DOHH2 (cell line): Measurements from ENCODE around the gene SMC1B.

Experiments
- CTCF ChIP-seq: fragments of 200-600 bp; sonication (generic); IDR thresholded peaks from one replicate; pipeline ENCODE4 v1.5.1; 2014; ENCODE audit warnings: antibody characterized with exemption, mild to moderate bottlenecking, low read depth, low read length; ENCODE audit not compliant: poor library complexity, severe bottlenecking
- EZH2phosphoT487 ChIP-seq: fragments of 200-600 bp; sonication (generic); IDR thresholded peaks from 2 replicates; pipeline ENCODE4 v1.6.1; 2017; ENCODE audit warnings: borderline replicate concordance, mild to moderate bottlenecking, antibody characterized with exemption, low read length, moderate library complexity, mixed read lengths

DNA sequence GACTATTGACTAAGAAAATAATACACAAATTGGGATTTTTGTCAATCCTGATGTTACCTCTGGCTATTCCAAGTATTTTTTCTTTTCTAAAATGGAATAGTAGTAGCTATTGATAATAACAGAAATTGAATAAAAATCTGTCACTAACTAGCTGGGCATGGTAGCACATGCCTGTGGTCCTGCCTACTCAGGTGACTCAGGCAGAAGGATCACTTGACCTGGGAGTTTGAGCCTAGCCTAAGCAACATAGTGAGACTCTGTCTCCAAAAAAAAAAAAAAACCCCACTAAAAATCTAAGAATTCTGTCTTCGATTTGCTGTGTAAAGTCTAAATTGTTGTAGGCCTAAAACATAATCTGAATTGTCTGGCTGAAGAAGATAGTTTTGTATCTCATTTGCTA is 61.4 kb downstream of the SMC1B start:
- TF ChIP-seq CTCF (no peak), EZH2phosphoT487 (no peak)
